GM18868 (cell line): ENCODE measurements around the gene CUTC.
"Not testable (repeated sequence)": the region's sequence is repeated elsewhere in the genome, so short reads cannot be mapped to it uniquely, and the experiment has no call there.

ENCODE experiments used
- ATAC-seq: cut with Tn5 transposase; IDR thresholded peaks from one replicate; pipeline ENCODE4 v1.9.1; 2021; ENCODE audit warnings: mild to moderate bottlenecking, moderate library complexity; ENCODE audit not compliant: unreplicated experiment

CUTC gene

DNA sequence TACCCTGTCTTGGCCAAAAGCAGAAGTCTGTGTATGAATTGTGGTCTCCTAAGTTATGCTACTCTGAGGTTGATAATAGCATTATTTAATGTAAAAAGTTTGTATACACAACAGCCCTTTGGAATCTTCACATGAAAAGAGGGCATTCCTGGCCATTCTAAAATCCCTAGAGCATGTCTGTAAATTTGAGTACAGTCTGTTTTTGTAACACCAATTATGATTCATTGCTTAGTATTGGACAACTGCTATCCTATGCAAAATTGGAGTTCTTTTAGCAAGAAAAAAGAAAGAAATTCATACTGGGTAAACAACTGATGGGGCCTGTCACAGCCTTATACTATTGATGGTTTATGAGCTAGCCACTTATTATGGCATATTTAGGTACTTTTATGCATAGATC is 10.2 kb downstream of the CUTC start:
- no peak for ATAC-seq

DNA sequence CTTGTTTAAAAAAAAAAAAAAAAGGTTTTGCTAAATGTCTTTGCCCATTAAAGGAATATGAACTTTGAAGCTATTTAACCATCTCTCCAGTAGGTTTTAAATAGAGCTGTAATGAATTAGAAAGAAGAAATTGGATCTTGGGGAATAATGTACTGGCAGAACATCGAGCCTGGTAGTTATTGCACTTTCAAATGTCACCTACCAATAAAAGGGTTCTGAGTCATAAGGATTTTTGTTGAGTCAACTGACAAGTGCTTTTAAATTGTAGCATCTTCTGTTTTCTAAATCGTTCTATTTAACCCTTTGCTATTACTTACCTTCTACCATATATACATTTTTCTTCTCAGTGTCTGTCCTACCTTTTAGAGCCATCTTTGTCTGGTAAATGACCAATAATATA is 10.7 kb downstream of the CUTC start:
- no peak for ATAC-seq

DNA sequence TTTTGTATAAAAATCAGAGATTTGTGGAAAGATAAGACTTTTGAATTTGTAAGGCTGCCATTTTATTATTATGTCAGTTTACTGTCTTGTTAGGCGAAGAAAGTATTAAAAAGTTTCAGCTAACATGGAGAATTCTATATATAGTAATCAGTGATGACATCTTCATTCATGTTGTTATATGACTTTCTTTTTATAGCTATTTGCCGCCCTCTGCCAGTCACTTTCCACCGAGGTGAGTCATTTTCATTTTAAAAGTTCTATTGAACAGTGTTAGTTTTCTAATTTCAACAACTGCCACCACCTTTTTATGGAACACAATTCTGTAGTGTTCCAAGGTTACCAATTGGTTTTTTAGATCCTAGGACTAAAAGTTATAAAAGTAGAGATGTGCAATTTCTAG is 11.8 kb downstream of the CUTC start:
- ATAC-seq: no peak

DNA sequence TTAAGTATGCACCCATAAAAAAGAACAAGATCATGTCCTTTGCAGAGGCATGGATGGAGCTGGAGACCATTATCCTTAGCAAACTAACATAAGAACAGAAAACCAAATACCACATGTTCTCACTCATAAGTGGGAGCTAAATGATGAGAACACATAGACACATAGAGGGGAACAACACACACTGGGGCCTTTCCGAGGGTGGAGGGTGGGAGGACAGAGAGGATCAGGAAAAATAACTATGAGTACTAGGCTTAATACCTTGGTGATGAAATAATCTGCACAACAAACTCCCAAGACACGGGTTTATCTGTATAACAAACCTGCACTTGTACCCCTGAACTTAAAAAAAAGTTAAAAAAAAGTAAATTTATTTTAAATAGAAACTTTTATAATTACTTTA is 14.1 kb downstream of the CUTC start:
- not testable (repeated sequence) for ATAC-seq

DNA sequence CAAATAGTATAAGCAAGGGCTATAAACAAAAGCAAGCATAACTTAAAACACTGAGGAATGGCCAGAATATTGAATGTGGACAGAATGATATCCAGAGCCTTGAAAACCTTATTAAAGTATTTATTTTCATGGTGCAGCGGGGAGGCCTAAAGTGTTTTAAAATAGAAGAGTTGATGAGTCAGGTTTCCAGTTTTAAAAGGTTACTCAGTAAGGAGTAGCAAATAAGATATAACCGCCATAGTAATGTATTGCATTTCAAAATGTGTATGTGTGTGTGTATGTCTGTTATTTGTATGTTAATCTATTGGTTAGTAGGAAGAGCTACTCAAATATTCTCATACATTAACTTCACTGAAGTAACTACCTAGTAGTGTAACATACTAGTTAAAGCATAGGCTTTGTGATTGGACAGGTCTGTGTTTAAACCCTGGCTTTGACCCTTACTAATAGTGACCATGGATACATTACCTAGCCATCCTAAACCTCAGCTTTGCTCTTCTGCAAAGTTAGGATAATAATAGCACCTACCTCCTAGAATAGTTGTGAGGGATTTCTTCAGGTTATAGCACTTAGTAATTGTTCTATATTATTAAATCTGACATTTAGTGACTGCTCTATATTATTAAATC is 16.9 kb downstream of the CUTC start:
- no peak for ATAC-seq

DNA sequence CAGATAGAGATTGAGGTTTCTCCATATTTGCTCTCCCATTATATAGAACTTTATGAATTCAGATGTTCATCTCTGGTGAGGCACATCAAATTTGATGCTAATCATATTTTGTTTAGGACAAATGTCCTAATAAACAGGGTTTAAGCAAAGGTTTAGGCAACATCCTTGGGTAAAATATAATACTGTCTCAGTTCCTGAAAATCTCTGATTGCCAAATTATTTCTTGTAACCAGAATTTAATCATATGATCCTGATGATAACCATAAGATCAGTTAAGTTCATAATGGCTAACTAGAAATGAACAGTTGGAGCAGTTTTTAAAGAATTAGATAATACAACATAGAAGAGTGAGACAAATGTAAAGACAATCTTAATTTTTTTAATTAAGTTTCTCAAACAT is 18.6 kb downstream of the CUTC start:
- no peak for ATAC-seq

DNA sequence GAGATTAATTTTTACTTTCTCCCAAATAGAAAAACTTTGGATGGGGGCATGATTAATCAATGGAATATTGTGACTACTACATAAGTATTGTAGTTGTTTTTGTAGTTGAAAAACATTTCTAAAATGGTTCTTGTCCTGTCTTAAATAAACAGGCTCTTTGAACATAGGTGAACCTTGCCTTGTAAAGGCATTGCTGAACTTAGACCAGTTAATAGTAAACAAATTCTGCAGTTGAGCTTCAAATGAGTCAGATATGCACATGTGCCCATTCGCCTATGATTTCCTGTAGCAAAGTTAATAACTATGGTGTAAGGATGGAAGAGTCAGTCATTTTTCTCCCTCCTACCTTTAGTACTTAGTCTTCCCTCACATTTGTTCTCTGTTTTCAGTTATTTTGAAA is 22.6 kb downstream of the CUTC start:
- no peak for ATAC-seq

DNA sequence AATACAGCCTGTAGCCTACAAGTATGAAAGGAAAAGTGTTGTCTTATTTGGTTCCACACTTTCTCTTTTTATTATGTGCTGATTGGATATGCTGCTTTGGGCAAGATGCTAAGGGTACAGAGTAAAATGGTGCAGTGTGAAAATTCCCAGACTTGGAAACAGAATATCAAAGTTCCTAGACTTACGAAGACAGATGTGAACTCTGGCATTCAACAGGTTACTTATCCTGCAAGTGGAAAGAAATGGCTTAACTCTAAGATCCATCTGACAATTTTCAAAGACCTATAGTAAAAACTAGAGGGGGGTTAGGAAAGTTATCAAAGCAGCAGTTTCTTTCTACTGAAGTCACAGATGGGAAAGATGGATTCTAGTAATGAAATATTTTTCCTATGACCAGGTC is 24.1 kb downstream of the CUTC start:
- no peak for ATAC-seq

DNA sequence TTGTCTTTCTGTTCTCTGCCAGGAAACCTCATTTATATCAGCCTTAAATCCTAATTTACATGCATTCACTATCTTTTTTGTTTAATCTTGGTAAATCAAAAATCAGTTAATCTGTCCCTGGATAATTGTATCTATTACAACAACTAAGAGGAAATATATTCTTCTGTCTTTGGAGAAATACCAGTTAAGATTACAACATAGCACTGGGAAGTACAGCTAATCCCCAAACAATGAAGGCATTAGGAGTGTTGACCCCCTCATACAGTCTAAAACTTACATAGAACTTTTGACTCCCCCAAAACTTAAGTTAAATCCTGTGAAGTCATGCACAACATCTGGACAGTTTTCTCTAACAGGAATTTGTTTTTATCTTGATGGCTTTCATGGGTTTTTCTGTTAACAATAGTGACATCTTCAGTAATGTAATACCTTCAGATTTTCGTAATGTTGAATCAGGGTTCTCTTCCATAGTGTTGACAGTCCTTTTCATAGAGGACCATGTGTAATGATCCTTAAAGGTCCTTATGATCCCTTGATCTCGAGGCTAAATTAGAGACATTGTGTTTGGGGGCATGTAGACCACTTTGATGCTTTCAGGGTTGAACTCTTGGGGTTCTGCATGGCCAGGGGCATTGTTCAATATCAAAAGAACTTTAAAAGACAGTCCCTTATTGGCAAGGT is 26.3 kb downstream of the CUTC start:
- no peak for ATAC-seq

DNA sequence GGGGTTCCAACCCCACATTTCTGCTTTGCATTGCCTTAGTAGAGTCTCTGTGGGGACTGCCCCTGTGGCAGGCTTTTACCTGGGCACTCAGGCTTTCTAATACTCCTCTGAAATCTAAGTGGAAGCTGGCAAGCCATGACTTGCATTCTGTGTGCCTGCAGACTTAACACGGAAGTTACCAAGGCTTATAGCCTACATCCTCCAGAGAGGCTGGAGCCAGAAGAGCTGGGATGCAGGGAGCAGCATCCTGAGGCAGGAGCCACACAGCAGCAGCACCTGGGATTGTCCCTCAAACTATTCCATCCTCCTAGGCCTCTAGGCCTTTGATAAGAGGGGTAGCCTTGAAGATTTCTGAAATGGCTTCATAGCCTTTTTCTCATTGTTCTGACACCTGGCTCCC is 28.3 kb downstream of the CUTC start:
- ATAC-seq: no peak

DNA sequence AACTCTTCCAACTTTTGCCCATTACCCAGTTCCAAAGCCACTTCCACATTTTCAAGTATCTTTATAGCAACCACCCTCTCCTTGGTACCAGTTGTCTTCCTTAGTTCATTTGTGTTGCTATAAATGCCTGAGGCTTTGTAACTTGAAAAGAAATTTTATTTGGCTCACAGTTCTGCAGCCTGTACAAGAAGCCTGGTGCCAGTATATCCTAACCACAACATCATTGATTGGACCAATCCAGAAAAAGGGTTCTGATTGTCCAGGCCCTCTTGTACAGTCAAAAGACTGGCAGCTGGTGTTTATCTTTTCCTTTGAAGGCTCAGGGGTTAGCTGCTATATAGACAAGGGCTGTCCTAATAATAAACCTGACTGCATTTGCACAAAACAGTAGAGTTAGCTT is 29.3 kb downstream of the CUTC start:
- no peak for ATAC-seq

DNA sequence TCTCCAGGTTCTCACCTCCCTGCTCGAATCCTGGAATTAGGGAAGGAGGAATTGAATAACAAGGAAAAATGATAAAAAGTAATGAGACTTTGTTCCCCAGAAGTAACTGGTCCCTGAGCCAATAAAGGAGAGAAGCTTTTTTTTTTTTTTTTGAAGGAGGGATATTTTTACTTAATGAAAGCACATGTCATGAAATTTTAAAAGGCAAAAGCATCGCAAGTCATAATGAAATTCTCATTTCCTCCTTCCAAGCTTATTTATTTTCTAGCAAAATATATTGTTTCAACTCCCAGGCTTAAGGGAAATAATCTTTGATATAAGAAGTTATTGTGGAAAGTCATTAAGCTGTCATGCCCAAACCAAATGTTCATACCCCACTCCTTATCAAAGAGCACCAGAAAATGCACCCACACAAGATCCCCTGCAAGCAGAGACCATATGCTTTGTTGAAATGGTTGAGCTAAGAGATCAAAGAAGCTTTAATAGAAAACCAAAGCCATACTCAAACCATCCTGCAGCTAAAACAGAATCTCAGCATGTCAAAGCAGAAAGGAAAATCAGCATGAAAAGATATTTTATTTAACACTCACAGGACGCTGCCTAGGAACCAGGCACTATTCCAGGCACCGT is 33.8 kb downstream of the CUTC start:
- ATAC-seq: no peak

DNA sequence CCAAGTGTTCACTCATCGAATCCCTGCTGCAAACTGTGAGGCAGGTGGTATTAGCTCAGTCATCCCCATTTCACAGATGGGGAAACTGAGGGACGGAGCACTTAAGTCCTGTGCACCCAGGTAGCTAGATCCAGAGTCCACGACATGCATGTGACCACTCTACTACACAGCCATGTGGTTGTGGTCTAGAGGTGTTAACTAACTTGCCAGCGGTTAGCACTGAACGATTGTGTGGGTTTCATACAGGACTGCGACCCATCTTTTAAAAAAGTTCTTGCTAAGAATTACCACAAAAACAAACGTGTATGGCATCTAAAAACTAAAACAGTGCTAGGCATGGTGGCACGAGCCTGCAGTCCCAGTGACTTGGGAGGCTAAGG is 34.3 kb downstream of the CUTC start:
- no peak for ATAC-seq

DNA sequence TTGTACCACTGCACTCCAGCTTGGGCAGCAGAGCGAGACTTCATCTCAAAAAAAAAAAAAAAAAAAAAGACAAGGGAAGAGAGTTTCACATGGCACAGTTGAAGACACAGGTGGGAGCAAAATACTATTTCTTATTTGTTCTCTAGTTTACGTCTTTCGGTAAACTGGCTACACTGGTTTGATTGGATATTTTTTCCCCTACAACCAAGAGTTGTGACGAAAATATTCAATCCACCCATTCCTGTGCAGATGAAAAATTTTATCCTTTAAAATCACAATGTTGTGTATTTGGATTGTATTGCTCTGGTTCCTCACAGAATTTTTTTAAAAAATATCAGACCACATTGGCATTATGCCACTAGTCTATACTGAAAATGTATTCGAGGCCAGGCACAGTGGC is 35.9 kb downstream of the CUTC start:
- ATAC-seq: no peak

DNA sequence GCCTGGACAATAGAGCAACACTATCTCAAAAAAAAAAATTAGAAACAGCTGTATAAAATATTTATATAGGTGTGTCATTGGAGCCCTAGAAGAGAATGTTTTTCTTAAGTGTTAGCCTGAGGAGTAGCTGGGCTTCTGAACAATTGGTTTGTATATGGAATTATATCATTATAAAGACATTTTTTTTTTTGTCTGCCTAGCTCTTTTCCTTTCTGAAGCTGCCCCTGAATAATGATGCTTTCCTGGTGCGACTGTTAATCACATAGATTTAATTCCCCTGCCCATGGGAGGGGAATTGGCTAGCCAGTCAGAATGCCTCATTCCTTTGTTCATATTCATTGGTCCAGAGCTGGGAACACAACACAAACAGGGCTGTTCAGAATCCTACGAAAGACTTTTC is 36.5 kb downstream of the CUTC start:
- no peak for ATAC-seq

DNA sequence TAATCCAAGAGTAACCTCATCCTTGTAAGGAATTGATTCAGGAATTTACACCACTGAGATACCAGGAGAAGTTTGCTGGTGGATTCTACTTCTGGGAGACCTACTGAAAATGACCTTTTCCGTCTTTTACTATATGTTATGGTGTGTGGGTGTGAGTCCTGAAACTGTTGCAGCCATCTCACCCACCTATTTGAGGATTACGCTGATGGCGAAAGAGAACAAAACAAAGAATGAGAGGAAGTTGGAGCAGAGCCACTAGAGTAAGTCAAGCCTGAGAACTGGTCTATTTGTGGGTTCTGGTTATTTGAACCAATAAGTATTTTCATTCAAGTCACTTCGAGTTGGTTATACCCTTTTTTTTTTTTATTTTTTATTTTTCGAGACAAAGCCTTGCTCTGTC is 37.7 kb downstream of the CUTC start:
- ATAC-seq: no peak

DNA sequence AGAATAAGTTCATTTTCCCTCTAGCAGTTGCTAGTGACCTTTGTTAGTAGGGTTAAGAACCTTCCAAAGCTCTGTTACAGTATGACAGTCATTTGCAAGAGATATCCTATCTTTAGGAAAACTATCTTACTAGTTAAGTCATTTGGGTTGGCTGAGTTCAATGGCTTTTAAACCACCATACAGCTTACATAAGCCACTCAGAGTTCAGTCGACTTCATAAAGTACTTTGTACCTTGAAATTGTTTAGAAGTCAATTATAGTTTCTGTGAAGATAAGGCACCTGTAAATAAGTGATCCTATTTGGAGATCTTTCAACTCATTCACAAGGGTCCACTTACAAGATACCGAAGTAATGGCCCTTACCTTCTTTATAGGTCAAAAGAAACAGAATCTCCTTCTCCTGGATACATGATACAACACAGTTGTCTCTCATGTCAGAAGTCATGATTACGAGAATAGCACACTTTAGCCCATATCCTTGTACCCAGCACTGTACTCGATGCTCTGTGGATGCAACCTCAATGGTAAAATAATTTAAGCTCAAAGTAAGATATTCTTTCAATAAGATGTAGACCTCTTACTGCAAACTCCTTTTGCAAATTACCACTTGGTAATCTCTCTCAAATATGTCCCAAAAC is 38.5 kb downstream of the CUTC start:
- ATAC-seq: no peak

DNA sequence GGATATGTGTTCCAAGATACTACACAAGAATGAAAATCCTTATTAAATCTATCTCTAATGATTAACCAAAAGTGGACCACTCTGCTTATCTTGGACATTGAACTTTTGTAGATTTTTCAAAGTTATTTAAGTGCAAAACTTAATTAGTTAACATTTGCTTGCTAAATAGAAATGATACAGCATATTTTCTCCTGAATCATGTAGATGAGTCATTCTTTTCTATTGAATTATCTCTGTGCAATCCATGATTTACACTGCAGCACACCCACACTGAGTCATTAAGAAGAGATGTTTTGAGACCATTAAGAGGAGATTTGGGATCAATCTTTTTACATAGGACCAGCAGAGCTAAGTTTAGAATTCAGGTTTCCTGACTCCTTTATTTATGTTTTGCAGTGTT is 43.8 kb downstream of the CUTC start:
- ATAC-seq: no peak

DNA sequence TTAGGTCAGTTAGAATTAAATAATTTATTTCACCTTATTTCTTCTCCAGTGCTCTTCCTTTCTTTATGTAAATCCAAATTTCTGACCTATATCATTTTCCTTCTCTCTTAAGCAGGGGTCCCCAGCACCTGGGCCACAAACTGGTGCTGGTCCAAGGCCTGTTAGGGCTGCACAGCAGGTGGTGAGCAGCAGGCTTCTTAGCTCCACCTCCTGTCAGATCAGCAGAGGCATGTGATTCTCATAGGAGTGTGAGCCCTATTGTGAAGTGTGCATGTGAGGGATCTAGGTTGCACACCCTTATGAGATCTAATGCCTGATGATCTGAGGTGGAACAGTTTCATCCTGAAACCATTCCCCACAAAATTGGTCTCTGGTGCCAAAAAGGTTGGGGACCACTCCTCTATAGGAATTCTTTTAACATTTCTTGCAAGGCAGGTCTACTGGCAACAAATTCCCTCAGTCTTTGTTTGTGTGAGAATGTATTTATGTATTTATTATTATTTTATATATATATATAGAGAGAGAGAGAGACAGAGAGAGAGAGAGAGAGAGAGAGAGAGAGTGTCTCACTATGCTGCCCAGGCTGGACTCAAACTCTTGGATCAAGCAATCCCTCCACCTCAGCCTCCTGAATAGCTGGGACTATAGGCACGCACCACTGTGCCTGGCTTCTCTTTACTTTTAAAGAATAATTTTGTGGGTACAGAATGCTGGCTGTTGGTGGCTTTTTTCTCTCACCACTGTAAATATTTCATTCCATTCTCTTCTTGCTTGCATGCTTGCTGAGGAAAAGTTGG is 46.1 kb downstream of the CUTC start:
- no peak for ATAC-seq

DNA sequence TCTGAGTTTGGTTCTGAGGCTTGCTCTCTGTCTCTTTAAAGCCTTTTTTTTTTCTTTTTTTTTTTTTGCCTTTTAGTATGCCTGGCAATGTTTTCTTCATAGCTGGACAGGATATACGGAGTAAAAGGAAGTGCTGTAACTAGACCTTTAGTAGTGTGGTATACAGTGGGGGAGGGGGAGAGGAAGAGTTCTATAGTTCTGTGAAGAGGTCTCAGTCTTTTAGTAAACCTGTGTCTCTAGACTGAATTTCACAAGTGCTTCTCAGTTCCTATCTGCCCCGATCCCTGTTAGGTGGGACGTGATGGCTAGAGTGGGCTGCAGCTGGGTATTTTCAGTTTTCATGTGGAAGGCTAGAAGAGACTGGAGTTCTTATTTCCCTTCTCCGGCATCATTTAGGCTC is 47.3 kb downstream of the CUTC start:
- ATAC-seq: no peak

DNA sequence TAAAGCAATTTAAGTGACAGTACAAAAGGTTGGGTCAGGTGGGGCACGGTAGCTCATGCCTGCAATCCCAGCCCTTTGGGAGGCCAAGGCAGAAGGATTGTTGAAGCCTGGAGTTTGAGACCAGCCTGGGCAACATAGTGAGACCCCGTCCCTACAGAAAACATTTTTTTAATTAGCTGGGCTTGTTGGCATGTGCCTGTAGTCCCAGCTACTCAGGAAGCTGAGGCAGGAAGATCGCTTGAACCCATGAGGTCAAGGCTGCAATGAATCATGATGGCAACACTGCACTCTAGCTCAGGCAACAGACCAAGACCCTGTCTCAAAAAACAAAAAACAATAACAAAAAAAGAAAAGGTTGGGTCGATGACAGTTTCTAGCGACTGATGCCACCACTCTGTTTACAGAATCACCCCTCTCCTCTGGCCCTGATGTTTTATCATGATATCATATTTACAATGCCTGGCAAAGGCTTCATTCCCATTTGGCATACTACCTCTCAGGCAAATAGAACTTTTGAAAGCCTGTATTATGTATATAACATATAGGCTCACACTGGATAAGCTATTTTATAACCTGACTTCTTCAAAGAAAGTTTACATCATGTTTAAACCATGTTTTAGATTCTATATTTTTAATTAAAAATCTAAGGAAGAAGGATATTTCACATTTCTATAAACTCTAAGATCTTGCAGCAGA is 49.8 kb downstream of the CUTC start:
- ATAC-seq: no peak
